ENCODE data around the gene SPOCK1.

Gene SPOCK1

DNA sequence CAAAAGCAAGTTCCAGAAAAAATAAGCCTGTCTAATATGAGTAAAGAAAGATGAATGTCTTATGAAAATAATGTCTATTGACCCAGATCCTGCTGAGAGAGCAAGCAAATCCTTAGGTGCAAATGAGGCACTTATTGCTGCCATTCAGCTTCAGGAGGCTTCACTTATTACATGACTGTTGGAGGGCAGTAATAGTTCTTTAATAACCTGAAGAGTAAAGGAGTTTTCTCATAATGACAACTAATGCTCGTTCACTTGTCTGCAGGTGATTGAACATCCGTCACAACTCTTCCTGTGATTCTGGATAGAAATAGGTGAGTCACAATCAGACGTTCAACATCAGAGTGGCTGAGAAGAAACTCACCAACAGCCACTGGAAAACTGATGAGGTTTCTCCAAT lies 58.3 kb downstream of the SPOCK1 start:
- DNase-seq, result no peak

DNA sequence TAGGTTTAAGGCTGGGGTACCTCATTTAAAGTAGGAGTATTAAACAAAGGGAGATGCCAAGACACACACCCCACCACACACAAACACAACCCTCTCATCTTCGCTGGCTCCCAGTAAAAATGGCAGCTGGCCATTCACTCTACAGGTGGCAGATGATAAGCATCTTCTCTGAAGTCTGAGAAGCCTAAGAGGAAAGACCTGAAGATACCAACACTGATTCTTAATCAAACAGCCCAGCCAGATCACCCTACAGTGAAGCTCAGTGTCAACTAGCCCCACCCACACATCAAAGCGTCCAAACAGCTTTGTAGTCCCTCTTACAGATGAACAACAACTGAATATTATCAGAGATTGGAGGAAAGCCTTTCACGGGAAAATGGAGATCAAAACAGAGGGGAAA lies 59.5 kb downstream of the SPOCK1 start:
- peak in 1 of 5 donors; percentile 10 for DNase-seq

DNA sequence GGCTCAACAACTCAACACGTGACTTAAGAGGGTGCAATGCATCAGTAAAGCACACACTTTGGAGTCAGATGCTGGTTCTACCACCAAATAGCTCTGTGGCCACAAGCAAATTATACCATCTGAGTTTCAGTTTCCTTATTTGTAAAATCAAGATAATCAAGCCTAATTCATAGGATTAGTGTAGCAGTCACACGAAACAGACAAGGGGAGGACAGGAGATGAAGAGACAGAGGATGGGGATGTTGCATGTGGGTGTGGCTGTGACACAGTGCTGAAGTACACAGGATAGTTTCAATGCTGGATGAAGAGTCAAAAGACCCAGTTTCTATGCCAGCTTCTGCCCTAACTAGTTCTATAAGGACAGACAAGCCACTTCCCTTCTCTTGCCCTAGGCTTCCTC lies 60.2 kb downstream of the SPOCK1 start:
- DNase-seq, result peak in 1 of 5 donors; percentile 75

DNA sequence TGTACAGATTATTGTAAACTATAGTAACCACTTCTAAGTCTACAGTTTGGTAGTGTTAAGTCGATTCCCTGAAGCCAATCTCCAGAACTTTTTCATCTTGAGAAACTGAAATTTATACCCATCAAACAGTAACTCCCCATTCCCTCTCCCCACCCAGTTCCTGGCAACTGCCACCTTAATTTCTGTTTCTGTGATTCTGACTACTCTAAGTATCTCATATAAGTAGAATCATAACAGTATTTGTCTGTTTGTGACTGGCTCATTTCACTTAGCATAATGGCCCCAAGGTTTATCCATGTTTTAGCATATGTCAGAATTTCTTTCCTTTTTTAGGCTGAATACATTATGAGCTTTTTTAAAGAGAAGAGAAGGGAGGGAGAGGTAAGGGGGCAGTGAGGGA lies 61.4 kb downstream of the SPOCK1 start:
- no peak for DNase-seq

DNA sequence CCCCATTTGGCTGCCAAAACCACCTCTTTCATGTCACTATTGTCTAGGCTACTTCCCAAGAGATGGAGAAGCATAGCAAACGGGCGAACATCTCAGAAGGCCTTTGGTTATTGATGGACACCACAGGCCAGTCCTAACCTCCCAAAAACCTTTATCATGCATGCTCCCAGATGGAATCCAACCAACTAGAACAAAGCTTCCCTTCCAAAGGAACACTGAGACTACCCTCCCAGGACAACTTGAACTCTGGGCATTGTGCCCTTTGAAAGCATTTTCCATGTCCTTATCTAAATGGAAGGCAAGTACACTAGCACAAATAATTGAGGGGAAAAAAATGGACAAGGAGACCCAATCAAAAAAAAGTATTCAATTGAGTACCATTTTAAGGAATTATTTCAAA lies 65.6 kb downstream of the SPOCK1 start:
- DNase-seq, result no peak

DNA sequence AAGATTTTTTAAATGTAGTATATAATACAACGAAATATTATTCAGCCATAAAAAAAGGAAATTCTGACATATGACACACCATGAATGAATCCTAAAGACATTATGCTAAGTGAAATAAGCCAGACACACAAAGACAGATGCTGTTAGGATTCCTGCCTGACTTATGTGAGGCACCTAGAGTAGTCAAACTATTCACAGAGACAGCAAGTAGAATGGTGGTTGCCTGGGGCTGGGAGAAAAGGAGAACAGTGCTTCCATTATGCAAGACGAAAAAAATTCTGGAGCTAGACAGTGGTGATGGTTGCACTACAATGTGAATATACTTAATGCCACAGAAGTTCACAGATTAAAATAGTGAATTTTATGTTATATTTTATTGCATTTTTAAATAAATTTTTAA lies 66.8 kb downstream of the SPOCK1 start:
- DNase-seq, result no peak

DNA sequence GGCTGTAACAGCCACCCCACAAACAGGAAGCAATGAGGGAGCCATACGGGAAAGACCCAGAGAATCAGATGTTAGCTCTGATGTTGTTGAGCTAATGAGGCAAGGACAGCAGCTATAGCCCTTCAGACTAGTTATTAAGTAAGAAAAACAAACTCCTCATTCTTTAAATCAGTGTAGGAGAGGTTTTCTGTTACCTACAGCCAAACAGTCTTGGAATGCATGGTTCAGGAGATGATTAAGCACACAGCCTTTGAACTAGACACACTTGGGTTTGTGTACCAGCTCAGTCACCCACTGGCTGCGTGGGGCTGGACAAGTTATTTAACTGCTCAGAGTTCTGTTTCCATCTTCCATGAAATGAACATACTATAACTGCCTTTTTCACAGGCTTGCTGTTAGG lies 68.1 kb downstream of the SPOCK1 start:
- no peak for DNase-seq

DNA sequence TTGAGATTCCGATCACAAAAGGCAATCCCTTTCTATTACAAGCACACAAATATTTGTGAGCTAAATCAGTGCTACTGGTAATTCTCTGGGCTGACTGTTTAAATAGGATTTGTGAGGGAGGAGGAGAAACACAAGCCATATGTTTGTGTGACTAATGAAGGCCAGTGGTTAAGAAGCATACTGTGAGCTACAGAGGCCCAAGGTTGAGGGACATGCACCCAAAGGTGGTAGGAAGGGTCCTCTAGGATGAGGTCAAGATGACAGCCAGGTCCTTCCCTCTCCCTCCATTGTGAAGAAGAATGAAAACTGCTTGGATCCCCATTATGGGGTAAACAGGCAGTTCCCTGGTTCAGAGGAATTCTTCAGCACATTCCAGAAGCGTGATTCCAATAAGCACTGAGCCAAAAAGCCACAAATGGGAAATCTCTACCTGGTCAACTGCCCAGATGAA lies 83.9 kb downstream of the SPOCK1 start:
- DNase-seq, result no peak

DNA sequence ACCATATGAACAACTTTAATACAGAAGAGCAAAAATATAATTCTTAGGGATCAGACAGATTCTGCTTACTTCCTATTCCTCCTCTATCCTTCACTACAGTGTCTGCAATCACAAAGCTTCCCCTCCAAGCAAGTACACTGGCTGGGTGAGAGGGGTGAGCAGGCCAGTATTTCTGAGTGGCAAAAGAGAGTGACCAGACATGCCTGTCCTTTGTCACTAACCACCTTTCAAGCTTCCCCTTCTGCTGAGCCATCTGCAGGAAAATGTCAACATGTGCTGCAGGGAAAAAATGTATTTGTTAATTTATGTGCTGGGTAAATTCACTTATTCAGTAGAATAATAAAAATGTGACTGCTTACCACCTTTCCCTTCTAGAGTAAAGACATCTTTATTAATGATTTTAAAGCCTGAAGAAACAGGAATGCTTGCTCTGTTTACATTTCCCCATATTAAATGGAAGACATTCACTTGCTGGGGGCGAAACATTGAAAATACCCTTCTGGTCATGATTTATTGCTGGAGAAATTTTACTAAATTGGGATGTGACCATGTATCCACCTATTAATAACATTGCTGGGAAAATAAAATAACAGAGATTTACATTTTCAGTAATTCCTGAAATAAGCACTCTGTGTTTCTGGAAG lies 84.9 kb downstream of the SPOCK1 start:
- no peak for DNase-seq

DNA sequence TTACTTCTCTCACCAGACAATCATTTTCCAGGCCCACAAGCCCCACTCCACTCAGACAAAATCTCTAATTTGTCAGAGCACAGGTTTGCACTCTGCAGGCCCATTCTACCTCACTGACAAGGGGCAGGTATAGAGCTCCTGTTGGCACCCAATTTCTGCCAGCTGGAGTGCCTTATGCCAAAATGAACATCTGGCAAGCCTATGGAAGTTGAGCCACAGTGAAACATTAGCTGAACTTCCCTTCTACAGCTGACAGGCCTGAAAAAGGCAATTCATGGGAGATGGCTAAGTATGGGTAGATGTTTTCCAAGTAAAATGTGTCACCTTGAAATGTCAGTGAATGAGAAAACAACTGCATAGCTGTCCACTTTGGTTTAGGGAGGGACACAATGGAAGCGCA lies 87.0 kb downstream of the SPOCK1 start:
- no peak for DNase-seq

DNA sequence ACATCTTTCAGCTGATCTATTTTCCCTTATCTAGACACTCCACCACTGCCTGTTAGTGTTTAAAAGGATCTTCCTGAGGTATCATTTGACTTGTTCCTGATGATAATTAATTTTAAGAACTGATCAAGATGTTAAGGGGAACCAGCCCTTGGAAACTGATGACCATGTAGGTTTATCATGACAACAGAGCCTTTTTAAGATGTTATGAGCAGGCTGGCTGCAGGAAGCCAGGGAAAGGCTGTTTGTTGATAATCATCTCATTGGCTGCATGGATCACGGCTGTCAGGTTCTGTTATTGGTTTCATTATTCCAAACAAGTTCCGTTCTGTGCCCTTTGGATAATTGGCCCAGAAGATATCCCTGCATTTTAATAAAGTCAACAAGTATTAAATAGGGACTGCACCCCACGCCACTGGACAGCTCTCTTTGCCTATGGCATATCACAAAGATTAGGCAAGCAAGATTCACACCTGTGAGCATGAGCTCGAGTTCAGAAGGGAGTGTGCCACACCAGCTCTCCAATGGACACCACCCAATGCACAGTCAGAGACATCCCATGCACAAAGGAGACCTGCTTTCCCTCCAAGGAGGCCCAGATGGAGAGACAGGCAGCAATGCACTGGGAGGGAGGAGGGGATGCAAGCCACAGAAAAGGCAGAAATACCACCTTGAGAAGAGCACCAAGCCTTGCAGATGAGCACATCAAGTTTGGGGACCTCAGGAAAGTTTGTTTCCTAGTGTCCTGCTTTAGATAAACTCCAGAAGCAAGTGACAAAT lies 88.7 kb downstream of the SPOCK1 start:
- DNase-seq, result no peak

DNA sequence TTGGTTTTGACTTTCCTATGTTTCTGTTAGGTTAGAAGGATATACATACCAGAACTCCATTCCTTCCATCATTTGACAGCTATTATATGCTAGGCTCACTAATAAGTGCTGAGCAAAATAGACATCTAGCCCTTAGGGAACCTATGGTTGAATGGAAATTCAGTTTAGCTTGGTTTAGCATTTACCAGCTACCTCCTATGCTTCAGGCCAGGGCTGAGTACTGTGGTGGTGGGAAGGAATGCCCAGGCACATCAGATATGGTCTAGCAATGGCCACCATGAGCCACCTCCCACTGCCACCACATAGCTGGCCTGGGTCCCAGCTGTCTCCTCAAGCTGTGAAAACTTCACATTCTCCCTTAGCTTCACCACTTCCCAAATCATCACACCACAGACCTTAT lies 89.4 kb downstream of the SPOCK1 start:
- no peak for DNase-seq

DNA sequence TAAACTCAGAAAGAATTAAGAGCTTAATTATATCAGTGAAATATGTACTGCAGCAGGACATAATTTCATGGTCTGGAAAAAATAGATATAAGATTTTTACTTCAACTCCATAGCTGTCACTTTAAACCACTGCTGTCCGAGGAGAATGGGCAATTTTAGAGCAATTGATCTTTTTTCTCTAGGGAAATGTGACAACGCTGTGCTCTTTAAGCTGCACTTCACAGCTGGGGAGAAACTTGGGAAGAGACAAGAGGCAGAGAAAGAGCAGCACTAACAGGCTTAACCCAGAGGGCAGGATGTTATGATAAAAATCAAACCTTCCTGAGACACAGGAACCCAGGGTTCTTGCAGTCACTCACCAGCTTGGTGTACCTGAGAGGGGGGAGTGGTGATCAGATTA lies 92.0 kb downstream of the SPOCK1 start:
- no peak for DNase-seq

DNA sequence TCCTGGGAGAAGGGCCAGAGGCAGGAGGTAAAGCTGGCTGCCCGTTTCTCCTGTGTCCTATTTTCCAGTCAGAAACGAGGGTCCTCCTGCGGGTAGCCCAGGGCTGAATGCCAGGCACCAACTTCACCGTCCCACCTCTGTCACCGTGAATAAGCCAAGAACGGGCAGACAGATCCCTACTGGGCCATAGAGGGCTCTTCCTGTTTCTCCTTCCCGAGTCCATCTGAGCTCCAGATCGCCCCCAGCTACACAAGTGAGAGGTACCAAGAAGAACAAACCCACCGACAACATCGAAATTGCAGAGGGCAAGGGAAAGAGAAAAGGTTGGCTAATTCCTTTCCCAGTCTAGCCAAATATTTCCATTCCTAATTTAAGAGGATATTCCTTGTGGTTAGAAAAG lies 93.7 kb downstream of the SPOCK1 start:
- DNase-seq, result no peak

DNA sequence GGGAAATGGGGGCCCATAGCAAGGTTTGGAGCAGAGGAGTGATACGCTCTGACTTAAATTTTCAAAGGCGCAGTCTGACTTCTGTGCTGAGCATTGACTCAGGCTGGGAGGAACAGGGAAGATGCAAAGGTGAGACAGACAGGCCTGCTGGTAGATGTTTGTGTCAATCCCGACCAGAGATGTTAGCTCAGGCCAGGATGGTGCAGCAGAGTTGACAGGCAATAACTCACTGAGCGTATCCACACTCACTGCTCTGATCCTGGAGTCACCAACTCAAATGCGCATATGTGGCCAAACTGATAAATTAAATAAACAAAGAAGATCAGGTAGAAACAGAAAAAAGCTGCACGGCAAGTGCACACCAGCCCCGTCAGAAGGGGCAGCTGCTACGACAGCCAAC lies 95.3 kb downstream of the SPOCK1 start:
- DNase-seq, result no peak

DNA sequence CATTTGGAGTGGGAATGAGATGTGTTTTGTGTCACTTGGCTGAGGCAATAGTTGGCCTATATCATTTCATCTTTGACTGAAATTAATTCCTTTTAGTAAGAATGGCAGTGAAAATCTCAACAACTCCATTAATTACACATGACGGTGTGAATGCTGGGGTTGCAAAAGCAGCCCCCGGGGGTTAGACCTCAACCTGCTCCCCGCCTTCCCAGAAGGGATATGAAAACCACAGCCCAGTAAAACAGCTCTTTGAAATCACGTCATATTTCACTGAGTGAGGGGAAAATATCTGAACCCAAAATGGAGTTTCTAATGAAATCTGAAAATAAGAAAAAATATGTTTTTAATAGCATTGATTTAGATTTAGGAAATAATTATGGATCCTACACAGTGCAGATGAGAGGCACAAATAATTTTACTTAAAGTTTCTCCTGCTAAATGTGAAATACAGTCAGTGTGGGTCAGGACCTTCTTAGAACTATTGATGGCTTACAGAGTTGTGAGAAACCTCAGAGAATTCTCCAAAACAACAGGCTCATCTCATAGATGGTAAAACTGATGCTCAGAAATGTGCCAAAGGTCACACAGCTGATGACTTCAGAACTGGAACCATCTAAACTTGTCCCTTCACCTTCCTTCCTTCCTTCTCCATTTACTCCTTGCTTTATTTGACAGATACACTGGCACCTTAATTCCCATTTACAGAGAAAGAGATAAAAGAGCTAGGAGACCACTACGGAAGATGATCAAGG lies 96.5 kb downstream of the SPOCK1 start:
- DNase-seq, result peak in 1 of 5 donors; percentile 59

DNA sequence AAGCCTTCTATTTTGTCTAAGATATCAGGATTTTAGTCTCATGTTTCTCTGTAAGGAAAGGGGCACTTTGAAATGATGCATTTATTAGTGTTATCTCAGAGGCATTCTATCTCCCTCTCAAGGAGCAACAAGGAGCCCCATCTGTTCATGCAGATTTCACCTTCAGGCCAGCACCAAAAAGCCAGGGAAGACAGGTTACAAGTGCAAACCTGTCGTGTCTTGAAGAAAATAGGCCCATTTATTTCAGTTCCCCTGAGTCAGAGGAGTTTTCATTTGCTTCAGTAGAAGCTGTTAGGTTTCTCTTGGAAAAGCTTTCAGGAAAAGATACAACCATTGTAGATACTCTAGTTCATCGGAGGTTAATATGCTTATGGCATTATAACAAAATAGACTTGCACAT lies 97.2 kb downstream of the SPOCK1 start:
- DNase-seq, result no peak

DNA sequence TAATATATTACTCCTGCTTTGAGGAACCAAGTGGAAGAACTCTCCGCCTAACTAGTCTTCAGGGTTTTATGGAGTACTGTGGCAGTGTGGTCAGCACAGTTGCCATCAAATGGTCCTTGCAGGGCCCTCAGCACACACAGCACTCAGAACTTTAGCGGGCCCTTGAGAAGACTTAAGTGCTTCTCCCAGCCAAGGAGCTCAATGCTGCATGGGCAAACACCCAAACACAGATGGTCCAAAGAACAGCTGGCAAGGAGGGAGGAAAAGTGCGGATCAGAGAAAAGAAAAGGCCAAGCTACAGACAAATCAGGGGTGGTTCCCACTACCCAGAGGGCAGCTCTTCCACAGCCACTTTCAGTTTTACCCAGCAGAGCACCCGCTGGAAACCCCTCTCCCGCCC lies 98.6 kb downstream of the SPOCK1 start:
- no peak for DNase-seq

DNA sequence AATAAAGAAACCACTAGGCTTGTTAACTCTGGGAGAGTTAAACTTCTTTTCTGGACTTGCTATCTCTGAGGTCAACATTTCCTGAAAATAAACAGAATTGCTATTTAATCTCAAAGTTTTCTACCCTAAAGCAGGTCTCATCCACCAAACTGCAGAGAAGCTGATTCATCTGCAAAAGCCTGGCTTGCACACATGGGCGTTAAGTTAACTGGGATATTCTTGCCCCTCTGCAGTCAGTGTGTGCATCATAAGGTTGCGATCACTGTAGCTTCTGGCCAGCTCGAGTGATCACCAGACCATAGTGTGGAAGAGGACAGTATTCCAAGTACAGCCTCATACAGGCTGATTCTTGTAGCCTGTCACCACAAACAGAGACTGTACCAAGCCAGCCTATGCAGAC lies 99.2 kb downstream of the SPOCK1 start:
- no peak for DNase-seq

DNA sequence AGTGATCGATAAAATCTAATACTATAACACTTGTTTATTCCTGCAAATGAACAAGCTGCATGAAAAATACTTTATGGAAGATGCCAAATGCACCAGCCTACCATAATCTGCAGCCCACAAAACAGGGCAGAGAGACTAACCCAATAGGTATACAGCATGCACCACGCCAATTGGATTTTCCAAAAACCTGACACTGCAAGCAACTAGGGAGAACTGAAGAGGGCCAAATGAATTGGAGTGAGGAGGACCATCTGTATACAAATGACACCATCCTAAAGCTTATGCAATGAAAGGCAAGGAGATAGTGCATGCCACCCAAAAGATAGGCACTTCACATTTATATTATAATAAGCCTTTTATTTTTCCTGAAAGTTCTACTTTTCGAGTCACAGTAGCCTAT lies 100.4 kb downstream of the SPOCK1 start:
- DNase-seq, result no peak

DNA sequence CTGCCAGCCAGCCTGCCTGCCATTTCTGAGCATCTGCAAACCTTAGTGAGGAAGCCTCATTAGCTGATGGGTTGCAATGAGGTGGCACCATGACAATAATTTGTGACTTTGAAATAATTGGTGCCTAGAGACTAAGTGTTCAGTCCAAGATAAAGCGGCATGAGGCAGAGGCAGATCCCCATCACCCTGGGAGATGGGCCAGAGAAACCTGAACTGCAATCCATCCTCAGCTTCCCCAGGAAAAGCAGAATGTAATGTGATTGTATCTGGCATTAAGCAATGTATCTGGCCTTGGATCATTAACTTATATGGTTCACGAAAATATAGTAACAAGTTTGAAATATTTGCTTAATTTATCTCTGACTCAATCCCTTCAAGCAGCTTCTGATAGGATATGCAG lies 101.0 kb downstream of the SPOCK1 start:
- DNase-seq, result no peak

DNA sequence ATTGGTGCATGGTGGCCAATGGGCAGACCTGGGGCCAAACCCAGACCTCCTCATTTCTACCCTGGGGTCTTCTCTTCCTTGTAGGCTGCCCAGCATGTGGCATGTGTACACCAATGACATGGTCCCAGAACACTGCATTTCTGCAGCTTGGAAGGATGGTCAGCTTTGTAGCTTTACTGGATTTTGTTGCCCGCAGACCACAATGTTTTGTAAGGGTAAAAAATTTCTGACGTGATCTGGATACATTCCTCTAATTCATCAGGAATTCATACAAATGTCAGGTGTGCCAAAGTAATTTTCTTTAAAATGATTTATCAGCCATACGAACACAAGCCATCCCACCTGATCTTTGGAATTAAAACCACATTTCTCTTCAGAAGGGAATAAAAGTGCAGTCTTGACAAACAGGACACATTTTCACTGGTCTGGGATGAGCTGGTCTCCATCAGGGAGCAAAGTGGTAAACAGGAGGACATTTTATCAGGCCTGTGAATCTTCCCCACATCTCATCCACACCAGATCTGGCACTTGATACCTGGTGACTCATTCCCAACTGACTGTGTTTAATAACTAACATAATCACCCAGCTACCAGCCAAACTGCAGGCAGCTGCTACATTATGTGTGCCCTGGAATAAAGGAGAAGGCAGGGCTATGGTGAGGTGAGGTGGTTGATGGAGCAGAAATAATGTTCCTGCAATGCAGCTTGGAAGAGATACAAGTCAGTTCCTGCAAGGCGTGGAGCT lies 103.9 kb downstream of the SPOCK1 start:
- no peak for DNase-seq

DNA sequence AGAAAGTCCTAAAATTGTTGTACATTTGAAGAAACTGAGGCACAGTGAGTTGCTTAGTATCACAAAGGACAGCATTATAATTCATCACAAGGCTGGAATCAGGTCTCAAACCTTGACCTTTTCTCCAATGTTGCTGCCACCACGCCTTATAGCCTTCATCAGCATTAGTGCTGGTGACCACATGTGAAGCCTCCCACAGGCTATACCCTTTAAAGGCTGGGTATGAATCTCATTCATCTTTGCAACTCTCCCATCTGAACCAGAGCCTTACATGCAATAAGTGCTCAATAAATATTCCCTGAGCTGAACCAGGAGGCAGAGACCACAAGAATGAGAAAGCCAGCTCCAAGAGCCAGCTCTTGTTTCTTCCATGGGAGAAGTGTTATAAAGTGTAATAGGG lies 104.7 kb downstream of the SPOCK1 start:
- DNase-seq, result no peak

All from T-helper 1 cell (primary cell).